Psoas muscle (tissue), 8 donors: ENCODE data around the gene SLC43A3. TPM values are rescaled to one million over a fixed set of nuclear protein-coding genes. Genes with fewer than 3 reads are reported as not detected.
"Not testable (repeated sequence)": the region's sequence is repeated elsewhere in the genome, so short reads cannot be mapped to it uniquely, and the experiment has no call there.

Experiments
- ATAC-seq, 4 donors: fragments of 200-7000 bp; cut with Tn5 transposase; one replicate each; pipeline ENCODE4 v1.9.1; 2020; ENCODE audit warnings: moderate library complexity in 3 of 4, mild to moderate bottlenecking in 2 of 4
- DNase-seq, 2 donors: peaks; one replicate each; pipeline ENCODE4 v3.0.0-alpha.2; 2020
- H3K27ac ChIP-seq: fragments of 200-600 bp; one replicate; pipeline ENCODE4 v1.8.0; 2022
- H3K27me3 ChIP-seq, 3 donors: fragments of 200-600 bp in 1 of 3; one replicate each; pipeline versions ENCODE4 v1.6.1 to v1.8.0; 2013 to 2022; ENCODE audit warnings: low read length in 2 of 3, mild to moderate bottlenecking in 2 of 3, moderate library complexity in 1 of 3; ENCODE audit not compliant: insufficient read depth in 3 of 3
- H3K36me3 ChIP-seq, 2 donors: fragments of 200-600 bp in 1 of 2; one replicate each; pipeline versions ENCODE4 v1.6.1 to v1.8.0; 2013 to 2022; ENCODE audit warnings: low read depth in 1 of 2, mild to moderate bottlenecking in 1 of 2, moderate library complexity in 1 of 2; ENCODE audit not compliant: insufficient read depth in 1 of 2
- H3K4me1 ChIP-seq: fragments of 200-600 bp; one replicate; pipeline ENCODE4 v1.8.0; 2022
- H3K4me3 ChIP-seq: fragments of 200-600 bp; one replicate; pipeline ENCODE4 v1.8.0; 2022; ENCODE audit warnings: mild to moderate bottlenecking
- H3K9me3 ChIP-seq: fragments of 200-600 bp; one replicate; pipeline ENCODE4 v1.8.0; 2022
- WGBS, 3 donors: extraction: QIAGEN DNeasy Blood & Tissue Kit; methylation state at CpG; one replicate each; pipeline versions ENCODE4 v1.1.6 to v1.1.7; 2013; 5-methylcytosine and 5-hydroxymethylcytosine counted together
- intact Hi-C, 2 donors: fragments of 100-400 bp; cut with DNase I; formaldehyde crosslinking; loops; one replicate each; pipeline versions ENCODE4 v1.11.0 to v1.14.2; 2022
- polyA plus RNA-seq, 3 donors: library from polyadenylated mRNA; stranded (reverse); fragments of 200-250 nt; gene quantifications; one replicate each; pipeline ENCODE4 v1.2.3, GENCODE V29; 2013
- total RNA-seq, 4 donors: library from RNA; stranded (reverse); fragmentation: NEBNext Ultra II Directional in 2 of 4; extraction: Animal tissue kit (Norgen Biotek cat#: 25700) in 2 of 4; gene quantifications; one replicate each; pipeline versions ENCODE4 v1.2.1 to v1.2.4, GENCODE V29; 2021 to 2023
- TF ChIP-seq, protein P1 (sequence below): fragments of 200-600 bp; IDR thresholded peaks from one replicate; pipeline ENCODE4 v1.8.0; 2022; ENCODE audit warnings: antibody characterized with exemption
- donor health status: healthy with polysubstance abuse.
- donor health status: DM: no; HTN: no; CAD: no; lungs with moderate emphysema.
- donor health status: Bipolar disorder and iron deficiency.
- donor health status: healthy.
- donor health status: DM: yes; HTN: yes; CAD: no.
- donor health status: DM: no; HTN: no; CAD: no.
- donor health status: DM: no; HTN: no; CAD: no.
- donor health status: DM: yes; HTN: yes; CAD: no.

The SLC43A3 gene
- total and polyA plus RNA-seq, 7 donors: 5.8 to 18.8 (median 14.7) TPM

DNA sequence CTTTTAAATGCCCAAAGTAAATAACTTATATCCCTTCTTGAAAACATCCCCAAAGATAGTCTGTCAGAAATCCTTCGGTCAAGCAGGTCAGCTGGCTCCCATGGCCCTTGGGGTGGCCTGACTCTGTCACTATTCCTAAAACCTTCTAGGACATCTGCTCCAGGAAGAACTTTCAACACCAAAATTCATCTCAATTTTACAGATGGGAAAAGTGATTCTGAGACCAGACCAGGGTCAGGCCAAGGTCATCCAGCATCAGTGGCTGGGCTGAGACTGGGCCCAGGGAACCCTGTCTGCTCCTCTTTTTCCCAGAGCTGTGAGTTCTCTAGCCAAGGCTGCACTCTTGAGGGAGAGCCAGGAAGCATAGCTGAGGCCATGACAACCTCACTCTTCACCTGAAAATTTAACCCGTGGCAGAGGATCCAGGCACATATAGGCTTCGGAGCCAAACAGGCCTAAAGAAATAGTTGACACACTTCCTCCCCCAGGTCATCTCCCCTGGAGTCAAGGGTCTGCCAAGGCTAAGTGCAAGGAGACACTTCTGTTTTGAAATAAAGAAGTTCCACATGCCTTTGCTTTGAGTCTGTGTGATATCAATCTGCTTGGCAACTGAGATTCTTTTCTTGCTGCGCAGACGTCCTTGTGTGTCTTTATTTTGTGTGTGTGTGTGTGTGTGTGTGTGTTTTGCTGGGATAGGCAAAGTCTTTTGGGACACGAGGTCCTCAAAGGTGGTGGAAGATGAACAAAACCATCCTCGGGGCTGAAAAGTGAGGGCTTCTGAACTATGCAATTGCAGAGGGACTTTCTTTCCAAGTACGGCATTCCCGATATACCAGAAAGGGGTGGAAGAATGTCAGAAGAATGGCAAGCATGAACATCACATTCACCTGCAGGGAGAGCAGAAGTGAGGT, 19.7 kb downstream of the SLC43A3 start:
- WGBS, 3 donors: 69 to 75% (median 74%) methylated on average over 9 of the region's 9 CpGs
- intact Hi-C loops: no loop called here
- H3K9me3 ChIP-seq: no peaks in the 10 kb centered on the region
- peak overlapping the region; percentile 51 for H3K27ac ChIP-seq
- H3K4me1 ChIP-seq: peaks cover 3% of the 10 kb centered on the region
- H3K27me3 ChIP-seq: no peaks in the 10 kb centered on the region
- H3K36me3 ChIP-seq: peaks cover 0 to 33% of the 10 kb centered on the region in 2 donors
- H3K4me3 ChIP-seq: no peak overlapping the region
- TF ChIP-seq, protein P1, sequence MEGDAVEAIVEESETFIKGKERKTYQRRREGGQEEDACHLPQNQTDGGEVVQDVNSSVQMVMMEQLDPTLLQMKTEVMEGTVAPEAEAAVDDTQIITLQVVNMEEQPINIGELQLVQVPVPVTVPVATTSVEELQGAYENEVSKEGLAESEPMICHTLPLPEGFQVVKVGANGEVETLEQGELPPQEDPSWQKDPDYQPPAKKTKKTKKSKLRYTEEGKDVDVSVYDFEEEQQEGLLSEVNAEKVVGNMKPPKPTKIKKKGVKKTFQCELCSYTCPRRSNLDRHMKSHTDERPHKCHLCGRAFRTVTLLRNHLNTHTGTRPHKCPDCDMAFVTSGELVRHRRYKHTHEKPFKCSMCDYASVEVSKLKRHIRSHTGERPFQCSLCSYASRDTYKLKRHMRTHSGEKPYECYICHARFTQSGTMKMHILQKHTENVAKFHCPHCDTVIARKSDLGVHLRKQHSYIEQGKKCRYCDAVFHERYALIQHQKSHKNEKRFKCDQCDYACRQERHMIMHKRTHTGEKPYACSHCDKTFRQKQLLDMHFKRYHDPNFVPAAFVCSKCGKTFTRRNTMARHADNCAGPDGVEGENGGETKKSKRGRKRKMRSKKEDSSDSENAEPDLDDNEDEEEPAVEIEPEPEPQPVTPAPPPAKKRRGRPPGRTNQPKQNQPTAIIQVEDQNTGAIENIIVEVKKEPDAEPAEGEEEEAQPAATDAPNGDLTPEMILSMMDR: no peak
- peak in 3 of 4 donors; percentile 28 to 56 (median 38) for ATAC-seq
- peak in 1 of 2 donors; percentile 30 for DNase-seq

DNA sequence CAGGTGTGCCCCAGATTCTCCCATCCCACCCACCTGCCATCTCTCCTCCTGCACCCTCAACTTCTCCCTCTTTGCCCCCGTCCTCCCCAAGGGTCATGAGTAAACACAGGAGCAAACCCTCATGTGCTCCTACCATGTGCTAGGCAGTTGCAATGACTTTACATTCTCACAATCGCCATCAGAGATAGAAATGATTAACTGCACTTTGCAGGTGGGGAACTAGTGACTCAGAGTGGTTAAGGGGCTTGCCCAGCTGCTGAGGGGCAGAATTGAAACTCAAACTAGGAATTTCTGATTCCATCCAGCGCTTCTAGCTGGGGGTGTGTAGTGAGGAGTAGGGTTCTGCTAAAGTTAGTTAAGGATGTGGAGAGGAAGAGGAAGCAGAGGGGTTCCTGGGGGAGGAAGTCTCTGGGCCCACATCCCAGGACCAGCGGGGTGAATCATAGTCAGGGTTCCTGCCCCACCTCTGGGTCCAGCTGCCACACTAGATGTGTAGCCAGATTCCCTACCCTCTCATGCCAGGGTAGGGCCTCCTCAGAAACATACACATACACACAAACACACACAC, 20.5 kb downstream of the SLC43A3 start:
- peaks cover 3% of the 10 kb centered on the region for H3K4me1 ChIP-seq
- peak overlapping the region; percentile 51 for H3K27ac ChIP-seq
- H3K9me3 ChIP-seq: no peaks in the 10 kb centered on the region
- H3K36me3 ChIP-seq: peaks cover 0 to 26% of the 10 kb centered on the region in 2 donors
- peak in 1 of 2 donors; percentile 36 for DNase-seq
- peak in 3 of 4 donors; percentile 44 to 58 (median 51) for ATAC-seq
- intact Hi-C loops: no loop called here
- TF ChIP-seq, protein P1: no peak
- 57 to 59% (median 57%) methylated on average over 4 of the region's 4 CpGs for WGBS, 3 donors
- no peaks in the 10 kb centered on the region for H3K27me3 ChIP-seq
- H3K4me3 ChIP-seq: no peak overlapping the region

DNA sequence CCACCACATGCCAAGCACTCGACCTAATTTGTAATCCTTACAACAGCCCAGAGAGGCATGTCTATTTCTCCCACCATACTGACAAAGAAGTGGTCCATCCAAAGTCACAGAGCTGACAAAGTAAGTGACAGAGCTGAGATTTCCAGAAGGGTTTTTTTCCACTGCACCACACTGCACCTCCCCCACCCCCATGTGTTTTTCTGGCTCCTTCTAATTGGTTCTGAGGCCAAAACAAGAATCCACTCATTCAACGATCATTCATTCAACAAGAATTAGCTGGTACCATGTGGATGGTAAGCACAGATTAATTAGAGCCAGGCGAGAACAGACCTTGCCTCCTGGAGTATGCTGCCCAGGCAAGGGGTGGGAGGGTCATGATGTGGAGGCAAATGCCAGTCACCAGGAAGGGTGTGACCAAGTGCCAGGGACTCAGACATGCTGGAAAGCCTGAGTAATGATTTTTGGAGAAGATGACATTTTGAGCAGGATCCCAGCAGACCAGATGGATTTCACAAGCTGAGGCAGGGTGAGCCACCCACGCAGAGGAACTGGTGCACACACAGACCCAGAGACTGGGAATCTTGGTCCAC, 21.6 kb downstream of the SLC43A3 start:
- ATAC-seq (no peak), DNase-seq (no peak)
- Histone ChIP-seq H3K9me3 (no peaks in the 10 kb centered on the region), H3K4me1 (peaks cover 3% of the 10 kb centered on the region), H3K4me3 (no peak overlapping the region), H3K36me3 (peaks cover 0 to 18% of the 10 kb centered on the region in 2 donors), H3K27ac (no peak overlapping the region), H3K27me3 (no peaks in the 10 kb centered on the region)
- TF ChIP-seq, protein P1: no peak
- WGBS, 3 donors: 45 to 68% (median 49%) methylated on average over 4 of the region's 4 CpGs
- intact Hi-C loops: no loop called here

DNA sequence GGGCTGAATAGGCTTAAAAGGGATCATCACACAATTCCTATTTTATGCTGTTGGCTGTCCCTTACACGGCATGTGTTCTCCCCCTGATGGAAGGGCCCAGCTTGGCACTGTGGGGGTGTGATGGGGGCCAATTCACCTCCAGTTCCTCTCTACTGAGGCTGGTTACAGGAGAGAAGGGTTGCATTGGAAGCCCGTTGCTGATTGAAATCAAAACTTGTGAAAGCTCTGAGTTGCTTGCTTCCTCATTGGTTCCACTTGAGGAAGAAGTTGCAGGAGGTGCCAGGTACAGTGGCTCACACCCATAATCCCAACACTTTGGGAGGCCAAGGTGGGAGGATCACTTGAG, 23.1 kb downstream of the SLC43A3 start:
- TF ChIP-seq, protein P1: no peak
- DNase-seq (no peak), ATAC-seq (no peak)
- 82 to 88% (median 86%) methylated on average over 2 of the region's 2 CpGs for WGBS, 3 donors
- Histone ChIP-seq H3K4me3 (no peak overlapping the region), H3K9me3 (no peaks in the 10 kb centered on the region), H3K36me3 (peaks cover 0 to 5% of the 10 kb centered on the region in 2 donors), H3K27me3 (no peaks in the 10 kb centered on the region), H3K27ac (no peak overlapping the region), H3K4me1 (peaks cover 3% of the 10 kb centered on the region)
- intact Hi-C loops: no loop called here

DNA sequence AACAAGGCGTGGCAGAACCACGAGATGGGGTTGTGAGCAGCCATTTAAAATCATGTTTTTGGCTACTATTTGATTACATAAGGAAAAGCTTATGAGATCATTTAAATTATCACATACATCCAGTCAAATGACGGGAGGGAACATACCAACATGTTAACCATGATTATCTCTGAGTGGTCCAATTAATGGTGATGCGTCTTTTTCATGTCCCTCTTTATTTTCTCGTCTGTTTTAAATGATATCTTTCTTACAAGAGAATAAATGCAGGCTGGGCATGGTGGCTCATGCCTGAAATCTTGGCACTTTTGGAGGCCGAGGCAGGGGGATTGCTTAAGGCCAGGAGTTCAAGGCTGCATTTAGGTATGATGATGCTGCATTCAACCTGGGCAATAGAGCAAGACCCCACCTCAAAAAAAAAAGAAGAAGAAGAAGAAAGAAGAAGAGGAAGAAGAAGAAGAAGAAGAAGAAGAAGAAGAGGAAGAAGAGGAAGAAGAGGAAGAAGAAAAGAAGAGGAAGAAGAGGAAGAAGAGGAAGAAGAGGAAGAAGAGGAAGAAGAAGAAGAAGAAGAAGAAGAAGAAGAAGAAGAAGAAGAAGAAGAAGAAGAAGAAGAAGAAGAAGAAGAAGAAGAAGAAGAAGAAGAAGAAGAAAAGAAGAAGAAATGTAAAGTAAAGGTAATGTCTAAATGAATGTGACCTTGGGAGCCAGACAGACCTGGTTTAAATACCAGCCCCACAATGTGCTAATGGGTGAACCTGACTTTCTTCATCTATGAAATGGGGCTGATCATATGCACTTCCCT, 23.7 kb downstream of the SLC43A3 start:
- H3K4me3 ChIP-seq, intact Hi-C loops, ATAC-seq, H3K36me3 ChIP-seq, DNase-seq, H3K27me3 ChIP-seq, H3K4me1 ChIP-seq, H3K27ac ChIP-seq, H3K9me3 ChIP-seq: not testable (repeated sequence)
- 79 to 86% (median 83%) methylated on average over 6 of the region's 6 CpGs for WGBS, 3 donors
